Right cardiac atrium (tissue), 5 donors: ENCODE measurements around the gene PCYT2. TPM values are rescaled to one million over a fixed set of nuclear protein-coding genes. Genes with fewer than 3 reads are reported as not detected.

ENCODE experiments used
- ATAC-seq, 2 donors: fragments of 200-7000 bp; cut with Tn5 transposase; one replicate each; pipeline versions ENCODE4 v1.8.0 to v1.9.1; 2020; ENCODE audit warnings: moderate library complexity in 2 of 2, mild to moderate bottlenecking in 1 of 2
- DNase-seq, 3 donors: peaks; one replicate each; pipeline ENCODE4 v3.0.0-alpha.2; 2020
- H3K27ac ChIP-seq: one replicate; pipeline ENCODE4 v1.5.1; 2013; ENCODE audit warnings: mild to moderate bottlenecking, low read length, control low read depth, moderate library complexity
- H3K27me3 ChIP-seq: one replicate; pipeline ENCODE4 v1.6.1; 2013; ENCODE audit not compliant: control insufficient read depth, insufficient read depth
- H3K4me1 ChIP-seq: one replicate; pipeline ENCODE4 v1.6.1; 2013; ENCODE audit warnings: low read length; ENCODE audit not compliant: control insufficient read depth, insufficient read depth
- H3K4me3 ChIP-seq: one replicate; pipeline ENCODE4 v1.5.1; 2013; ENCODE audit warnings: low read length, control low read depth
- H3K9me3 ChIP-seq: one replicate; pipeline ENCODE4 v1.6.1; 2013; ENCODE audit warnings: low read length; ENCODE audit not compliant: control insufficient read depth
- WGBS: extraction: QIAGEN DNeasy Blood & Tissue Kit; methylation state at CpG from one replicate; pipeline ENCODE4 v1.1.7; 2013; 5-methylcytosine and 5-hydroxymethylcytosine counted together
- intact Hi-C, 4 donors: fragments of 100-400 bp; cut with DNase I; formaldehyde crosslinking; loops; one replicate each; pipeline versions ENCODE4 v1.11.0 to v1.14.0; 2022 to 2023
- polyA plus RNA-seq: library from polyadenylated mRNA; stranded (reverse); fragments of 200-250 nt; gene quantifications from one replicate; pipeline ENCODE4 v1.2.3, GENCODE V29; 2013
- total RNA-seq, 4 donors: library from RNA; stranded (reverse); fragmentation: NEBNext Ultra II Directional; extraction: Animal tissue kit (Norgen Biotek cat#: 25700); gene quantifications; one replicate each; pipeline ENCODE4 v1.2.1, GENCODE V29; 2021
- donor health status: healthy with polysubstance abuse.
- donor health status: DM: no; HTN: yes; CAD: no.
- donor health status: DM: no; HTN: no; CAD: no.
- donor health status: DM: no; HTN: yes; CAD: no; lungs with severe emphysema.
- donor health status: DM: yes; HTN: yes; CAD: no.

PCYT2 gene
- total and polyA plus RNA-seq, 5 donors: 16.7 to 28.5 (median 18.7) TPM

- intact Hi-C loops: no loop called here
- H3K4me3 ChIP-seq: no peak overlapping the region
- WGBS: 66% methylated on average over 29 of the region's 29 CpGs
- no peak for DNase-seq
- peaks cover 6% of the 10 kb centered on the region for H3K4me1 ChIP-seq
- no peaks in the 10 kb centered on the region for H3K9me3 ChIP-seq
- no peaks in the 10 kb centered on the region for H3K27me3 ChIP-seq
- no peak for ATAC-seq
- no peak overlapping the region for H3K27ac ChIP-seq
Measured at GRCh38 chr17:81854974-81855774, 56.0 kb downstream of the PCYT2 start.

DNA sequence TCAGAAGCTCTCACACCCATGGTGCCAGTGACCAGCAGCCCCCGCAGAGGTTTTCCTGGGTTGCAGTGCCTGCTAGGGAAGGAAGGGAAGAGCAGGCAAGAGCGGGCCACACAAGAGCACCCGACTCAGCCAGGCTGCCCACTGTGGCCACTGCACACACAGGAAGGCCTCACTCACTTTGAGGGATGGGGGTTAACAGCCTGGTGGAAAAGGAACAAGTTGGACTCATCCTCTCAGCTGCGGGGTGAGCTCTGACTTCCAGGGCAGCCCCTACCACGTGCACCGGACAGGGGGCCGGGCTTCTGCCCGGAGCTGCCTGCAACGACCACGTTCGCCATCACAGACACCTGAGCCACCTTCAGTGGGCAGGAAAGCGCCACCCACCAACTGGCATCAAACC lies 59.0 kb downstream of the PCYT2 start:
- 91% methylated on average over 12 of the region's 12 CpGs for WGBS
- no peak overlapping the region for H3K27ac ChIP-seq

DNA sequence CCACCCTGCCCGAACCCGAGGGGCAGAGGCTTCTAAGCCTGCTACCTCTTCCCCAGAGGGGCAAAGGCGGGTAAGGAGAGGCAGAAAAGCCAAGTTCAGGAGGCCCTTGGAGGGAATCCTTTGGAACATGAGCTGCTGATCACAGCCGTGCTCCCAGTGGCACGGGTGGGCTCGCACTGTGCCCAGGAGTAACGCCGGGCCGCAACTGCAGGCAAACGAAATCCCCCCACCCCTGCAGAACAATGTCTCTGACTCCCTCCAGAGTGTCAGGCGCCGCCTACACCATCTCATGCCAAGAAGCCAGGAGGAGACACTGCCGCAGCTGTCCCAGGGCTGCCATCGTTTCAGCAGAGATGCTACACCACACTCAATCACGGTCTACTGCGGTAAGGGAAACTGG lies 59.8 kb downstream of the PCYT2 start:
- Histone ChIP-seq H3K9me3 (no peaks in the 10 kb centered on the region), H3K27me3 (no peaks in the 10 kb centered on the region), H3K4me3 (no peak overlapping the region), H3K4me1 (no peaks in the 10 kb centered on the region), H3K27ac (no peak overlapping the region)
- WGBS: 94% methylated on average over 16 of the region's 16 CpGs
- DNase-seq (no peak), ATAC-seq (no peak)
- intact Hi-C loops: no loop called here

More for the DNA sequence above, 59.0 kb downstream of the PCYT2 start:
- no peak for DNase-seq
- H3K4me3 ChIP-seq: no peak overlapping the region
- no peaks in the 10 kb centered on the region for H3K9me3 ChIP-seq
- no peaks in the 10 kb centered on the region for H3K4me1 ChIP-seq
- no peaks in the 10 kb centered on the region for H3K27me3 ChIP-seq
- intact Hi-C loops: no loop called here
- ATAC-seq: no peak

Other genes with a start within 250 kb of the PCYT2 start
- gene OXLD1, start 244.8 kb downstream of the PCYT2 start, total RNA-seq: 10 to 100 TPM; 20.7 to 27.9 (median 24.6) TPM
- gene OXLD1, start 244.8 kb downstream of the PCYT2 start, polyA plus RNA-seq: 41.0 TPM
- gene CCDC137, start 244.7 kb downstream of the PCYT2 start, total RNA-seq: 1 to 10 TPM; 5.0 to 7.8 (median 6.7) TPM
- 10.9 TPM for gene CCDC137, start 244.7 kb downstream of the PCYT2 start, polyA plus RNA-seq
- gene ARL16, start 227.6 kb downstream of the PCYT2 start, total RNA-seq: 10 to 100 TPM; 13.2 to 24.4 (median 16.8) TPM
- 20.9 TPM for gene ARL16, start 227.6 kb downstream of the PCYT2 start, polyA plus RNA-seq
- gene HGS, start 227.4 kb downstream of the PCYT2 start, total RNA-seq: 10 to 100 TPM; 42.1 to 50.3 (median 47.9) TPM
- 48.6 TPM for gene HGS, start 227.4 kb downstream of the PCYT2 start, polyA plus RNA-seq
- 100 to 1,000 TPM in 3 of 4 donors, 10 to 100 TPM in 1; 83.3 to 142 (median 112) TPM for gene MRPL12, start 208.0 kb downstream of the PCYT2 start, total RNA-seq
- 310 TPM for gene MRPL12, start 208.0 kb downstream of the PCYT2 start, polyA plus RNA-seq
- 10 to 100 TPM in 1 of 4 donors, 1 to 10 TPM in 3; 5.9 to 11.4 (median 9.6) TPM for gene SLC25A10, start 199.1 kb downstream of the PCYT2 start, total RNA-seq
- gene SLC25A10, start 199.1 kb downstream of the PCYT2 start, polyA plus RNA-seq: 18.6 TPM
- not detected for gene GCGR, start 107.2 kb downstream of the PCYT2 start, total RNA-seq
- gene GCGR, start 107.2 kb downstream of the PCYT2 start, polyA plus RNA-seq: not detected
- 100 to 1,000 TPM in 2 of 4 donors, 10 to 100 TPM in 2; 88.1 to 120 (median 96.5) TPM for gene MCRIP1, start 78.1 kb downstream of the PCYT2 start, total RNA-seq
- 146 TPM for gene MCRIP1, start 78.1 kb downstream of the PCYT2 start, polyA plus RNA-seq
- under 1 TPM in 1 of 4 donors, not detected in 3; 0.85 TPM for gene PPP1R27, start 76.3 kb downstream of the PCYT2 start, total RNA-seq
- gene PPP1R27, start 76.3 kb downstream of the PCYT2 start, polyA plus RNA-seq: not detected
- 100 to 1,000 TPM; 272 to 375 (median 350) TPM for gene P4HB, start 50.9 kb downstream of the PCYT2 start, total RNA-seq
- 278 TPM for gene P4HB, start 50.9 kb downstream of the PCYT2 start, polyA plus RNA-seq
- gene ARHGDIA, start 40.1 kb downstream of the PCYT2 start, total RNA-seq: 100 to 1,000 TPM; 113 to 217 (median 142) TPM
- 101 TPM for gene ARHGDIA, start 40.1 kb downstream of the PCYT2 start, polyA plus RNA-seq
- gene ALYREF, start 19.8 kb downstream of the PCYT2 start, total RNA-seq: 10 to 100 TPM; 32.5 to 46.2 (median 39.1) TPM
- gene ALYREF, start 19.8 kb downstream of the PCYT2 start, polyA plus RNA-seq: 18.9 TPM
- 100 to 1,000 TPM; 135 to 167 (median 148) TPM for gene ANAPC11, start 19.7 kb downstream of the PCYT2 start, total RNA-seq
- gene ANAPC11, start 19.7 kb downstream of the PCYT2 start, polyA plus RNA-seq: 338 TPM
- gene NPB, start 9.2 kb downstream of the PCYT2 start, total RNA-seq: under 1 TPM; 0.14 to 0.53 (median 0.29) TPM
- gene NPB, start 9.2 kb downstream of the PCYT2 start, polyA plus RNA-seq: 0.32 TPM
- 10 to 100 TPM in 1 of 4 donors, 1 to 10 TPM in 3; 7.6 to 10.1 (median 8.9) TPM for gene SIRT7, start 6.8 kb upstream of the PCYT2 start, total RNA-seq
- 7.3 TPM for gene SIRT7, start 6.8 kb upstream of the PCYT2 start, polyA plus RNA-seq
- gene MAFG, start 16.3 kb upstream of the PCYT2 start, total RNA-seq: 10 to 100 TPM; 16.6 to 28.9 (median 26.0) TPM
- 18.4 TPM for gene MAFG, start 16.3 kb upstream of the PCYT2 start, polyA plus RNA-seq
- gene PYCR1, start 25.9 kb upstream of the PCYT2 start, total RNA-seq: 1 to 10 TPM; 2.7 to 8.5 (median 6.7) TPM
- gene PYCR1, start 25.9 kb upstream of the PCYT2 start, polyA plus RNA-seq: 4.3 TPM
- 1 to 10 TPM in 2 of 4 donors, under 1 TPM in 1, not detected in 1; 0.51 to 1.9 (median 1.4) TPM for gene MYADML2, start 35.8 kb upstream of the PCYT2 start, total RNA-seq
- 1.2 TPM for gene MYADML2, start 35.8 kb upstream of the PCYT2 start, polyA plus RNA-seq
- not detected for gene NOTUM, start 49.8 kb upstream of the PCYT2 start, total RNA-seq
- 0.05 TPM for gene NOTUM, start 49.8 kb upstream of the PCYT2 start, polyA plus RNA-seq
- gene ASPSCR1, start 66.2 kb upstream of the PCYT2 start, total RNA-seq: 10 to 100 TPM; 16.6 to 28.9 (median 21.6) TPM
- gene ASPSCR1, start 66.2 kb upstream of the PCYT2 start, polyA plus RNA-seq: 20.1 TPM
- 10 to 100 TPM; 20.1 to 28.6 (median 26.0) TPM for gene CENPX, start 111.5 kb upstream of the PCYT2 start, total RNA-seq
- 31.2 TPM for gene CENPX, start 111.5 kb upstream of the PCYT2 start, polyA plus RNA-seq
- gene LRRC45, start 111.9 kb upstream of the PCYT2 start, total RNA-seq: 1 to 10 TPM; 3.2 to 6.7 (median 6.0) TPM
- 4.9 TPM for gene LRRC45, start 111.9 kb upstream of the PCYT2 start, polyA plus RNA-seq
- gene RAC3, start 120.3 kb upstream of the PCYT2 start, total RNA-seq: 1 to 10 TPM; 1.0 to 2.0 (median 1.5) TPM
- 2.4 TPM for gene RAC3, start 120.3 kb upstream of the PCYT2 start, polyA plus RNA-seq
- gene DCXR, start 126.3 kb upstream of the PCYT2 start, total RNA-seq: 100 to 1,000 TPM; 127 to 181 (median 168) TPM
- gene DCXR, start 126.3 kb upstream of the PCYT2 start, polyA plus RNA-seq: 196 TPM
- gene RFNG, start 140.4 kb upstream of the PCYT2 start, total RNA-seq: 10 to 100 TPM; 19.0 to 25.1 (median 20.2) TPM
- gene RFNG, start 140.4 kb upstream of the PCYT2 start, polyA plus RNA-seq: 25.4 TPM
- 10 to 100 TPM; 87.1 to 93.7 (median 90.6) TPM for gene GPS1, start 140.5 kb upstream of the PCYT2 start, total RNA-seq
- 75.1 TPM for gene GPS1, start 140.5 kb upstream of the PCYT2 start, polyA plus RNA-seq
- 10 to 100 TPM; 51.3 to 63.1 (median 58.4) TPM for gene DUS1L, start 154.4 kb upstream of the PCYT2 start, total RNA-seq
- gene DUS1L, start 154.4 kb upstream of the PCYT2 start, polyA plus RNA-seq: 82.1 TPM
- 10 to 100 TPM; 14.3 to 71.8 (median 23.4) TPM for gene FASN, start 186.8 kb upstream of the PCYT2 start, total RNA-seq
- 86.3 TPM for gene FASN, start 186.8 kb upstream of the PCYT2 start, polyA plus RNA-seq